Parathyroid adenoma (tissue), 2 donors: ENCODE measurements around the gene PLSCR1.

ENCODE experiments used
- H2AFZ ChIP-seq: fragments of 300-600 bp; sonication (generic); one replicate; pipeline ENCODE4 v1.7.0; 2017; ENCODE audit warnings: antibody characterized with exemption, mild to moderate bottlenecking
- H3K27ac ChIP-seq: fragments of 300-600 bp; sonication (generic); one replicate; pipeline ENCODE4 v1.7.0; 2017
- H3K27me3 ChIP-seq: fragments of 300-600 bp; sonication (generic); one replicate; pipeline ENCODE4 v1.7.0; 2017; ENCODE audit warnings: low read length; ENCODE audit not compliant: control insufficient read depth, insufficient read depth
- H3K36me3 ChIP-seq: fragments of 300-600 bp; sonication (generic); one replicate; pipeline ENCODE4 v1.7.0; 2017; ENCODE audit warnings: low read length; ENCODE audit not compliant: control insufficient read depth, insufficient read depth
- H3K4me1 ChIP-seq: fragments of 300-600 bp; sonication (generic); one replicate; pipeline ENCODE4 v1.7.0; 2017; ENCODE audit warnings: control low read depth
- H3K4me2 ChIP-seq: fragments of 300-600 bp; sonication (generic); one replicate; pipeline ENCODE4 v1.7.0; 2017; ENCODE audit warnings: low read length
- H3K4me3 ChIP-seq: fragments of 300-600 bp; sonication (generic); one replicate; pipeline ENCODE4 v1.7.0; 2017; ENCODE audit warnings: low read depth, low read length
- H3K79me2 ChIP-seq: fragments of 300-600 bp; sonication (generic); one replicate; pipeline ENCODE4 v1.7.0; 2017; ENCODE audit warnings: control low read depth
- H3K9ac ChIP-seq: fragments of 300-600 bp; sonication (generic); one replicate; pipeline ENCODE4 v1.7.0; 2017; ENCODE audit warnings: mild to moderate bottlenecking
- H3K9me3 ChIP-seq: fragments of 300-600 bp; sonication (generic); one replicate; pipeline ENCODE4 v1.7.0; 2017; ENCODE audit warnings: low read length; ENCODE audit not compliant: control insufficient read depth
- TF ChIP-seq, protein P1 (sequence below): fragments of 300-600 bp; sonication (generic); IDR thresholded peaks from one replicate; pipeline ENCODE4 v1.7.0; 2017; ENCODE audit warnings: antibody characterized with exemption, mild to moderate bottlenecking
- donor health status: primary hyperparathyroidism.

PLSCR1 gene

DNA sequence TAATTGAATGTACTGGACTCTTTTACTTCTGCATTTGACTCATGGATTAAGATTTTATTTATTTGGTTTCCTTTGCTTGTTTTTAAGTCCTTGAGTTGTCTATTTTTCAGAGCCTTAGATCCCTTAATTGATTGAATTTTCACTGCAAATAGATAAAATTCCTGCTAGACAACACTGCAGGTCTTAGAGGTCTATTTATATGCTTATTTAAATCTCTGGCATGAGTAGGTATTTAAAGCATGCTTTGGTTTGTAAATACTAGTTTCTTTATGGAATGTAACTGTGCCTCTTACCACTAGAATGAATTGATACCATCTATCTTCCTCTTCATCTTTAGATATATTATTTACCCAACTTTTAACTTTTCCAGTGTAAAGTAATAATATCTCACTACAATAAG, 40.7 kb upstream of the PLSCR1 start:
- TF ChIP-seq, protein P1, sequence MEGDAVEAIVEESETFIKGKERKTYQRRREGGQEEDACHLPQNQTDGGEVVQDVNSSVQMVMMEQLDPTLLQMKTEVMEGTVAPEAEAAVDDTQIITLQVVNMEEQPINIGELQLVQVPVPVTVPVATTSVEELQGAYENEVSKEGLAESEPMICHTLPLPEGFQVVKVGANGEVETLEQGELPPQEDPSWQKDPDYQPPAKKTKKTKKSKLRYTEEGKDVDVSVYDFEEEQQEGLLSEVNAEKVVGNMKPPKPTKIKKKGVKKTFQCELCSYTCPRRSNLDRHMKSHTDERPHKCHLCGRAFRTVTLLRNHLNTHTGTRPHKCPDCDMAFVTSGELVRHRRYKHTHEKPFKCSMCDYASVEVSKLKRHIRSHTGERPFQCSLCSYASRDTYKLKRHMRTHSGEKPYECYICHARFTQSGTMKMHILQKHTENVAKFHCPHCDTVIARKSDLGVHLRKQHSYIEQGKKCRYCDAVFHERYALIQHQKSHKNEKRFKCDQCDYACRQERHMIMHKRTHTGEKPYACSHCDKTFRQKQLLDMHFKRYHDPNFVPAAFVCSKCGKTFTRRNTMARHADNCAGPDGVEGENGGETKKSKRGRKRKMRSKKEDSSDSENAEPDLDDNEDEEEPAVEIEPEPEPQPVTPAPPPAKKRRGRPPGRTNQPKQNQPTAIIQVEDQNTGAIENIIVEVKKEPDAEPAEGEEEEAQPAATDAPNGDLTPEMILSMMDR = no peak
- Histone ChIP-seq H3K27ac (no peak overlapping the region), H3K79me2 (no peaks in the 10 kb centered on the region), H3K9ac (no peak overlapping the region), H3K4me1 (no peaks in the 10 kb centered on the region), H3K36me3 (no peaks in the 10 kb centered on the region), H3K9me3 (no peaks in the 10 kb centered on the region), H3K4me3 (no peak overlapping the region), H2AFZ (no peak overlapping the region), H3K4me2 (no peak overlapping the region), H3K27me3 (no peaks in the 10 kb centered on the region)

DNA sequence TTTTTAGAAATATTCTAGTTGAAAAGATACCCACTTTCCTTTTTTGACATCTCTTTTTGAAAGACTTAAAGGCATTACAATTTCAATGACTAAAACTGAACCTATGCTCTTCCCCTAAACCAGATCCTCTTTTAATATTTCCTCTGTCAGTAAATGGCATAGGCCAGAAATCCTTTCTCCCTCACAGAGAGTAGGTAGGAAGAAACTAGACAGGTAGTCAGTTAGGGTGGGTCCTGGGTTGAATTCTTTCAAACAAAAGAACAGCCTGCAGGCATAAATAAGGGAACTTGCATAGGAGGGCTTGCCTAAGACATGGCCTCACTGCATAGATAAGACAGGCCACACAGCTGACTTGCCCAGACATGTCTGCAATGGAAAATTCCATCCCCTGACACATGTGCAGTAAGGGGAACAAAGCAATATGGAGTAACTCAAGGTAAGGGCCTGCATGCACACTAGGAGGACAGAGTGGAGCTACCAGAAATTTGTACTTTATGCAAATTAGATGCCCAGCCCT, 37.6 kb upstream of the PLSCR1 start:
- no peak overlapping the region for H3K4me3 ChIP-seq
- no peaks in the 10 kb centered on the region for H3K36me3 ChIP-seq
- H3K4me2 ChIP-seq = no peak overlapping the region
- H3K4me1 ChIP-seq = no peaks in the 10 kb centered on the region
- no peaks in the 10 kb centered on the region for H3K27me3 ChIP-seq
- no peak overlapping the region for H2AFZ ChIP-seq
- TF ChIP-seq, protein P1 = no peak
- no peak overlapping the region for H3K9ac ChIP-seq
- H3K9me3 ChIP-seq = no peaks in the 10 kb centered on the region
- no peak overlapping the region for H3K27ac ChIP-seq
- no peaks in the 10 kb centered on the region for H3K79me2 ChIP-seq

GRCh38 chr3:146581080-146581601, 36.7 kb upstream of the PLSCR1 start:
- Histone ChIP-seq H3K4me2 (no peak overlapping the region), H3K27me3 (no peaks in the 10 kb centered on the region), H3K9me3 (no peaks in the 10 kb centered on the region), H2AFZ (no peak overlapping the region), H3K4me3 (no peak overlapping the region), H3K27ac (no peak overlapping the region), H3K9ac (no peak overlapping the region), H3K4me1 (no peaks in the 10 kb centered on the region), H3K36me3 (no peaks in the 10 kb centered on the region), H3K79me2 (no peaks in the 10 kb centered on the region)
- TF ChIP-seq, protein P1 = no peak

GRCh38 chr3:146577662-146578061, 33.3 kb upstream of the PLSCR1 start:
- TF ChIP-seq, protein P1 = peak; percentile 22
- H3K27me3 ChIP-seq = no peaks in the 10 kb centered on the region

GRCh38 chr3:146575636-146576035, 31.2 kb upstream of the PLSCR1 start:
- H3K79me2 ChIP-seq = no peaks in the 10 kb centered on the region
- TF ChIP-seq, protein P1 = no peak
- no peak overlapping the region for H3K4me3 ChIP-seq
- no peak overlapping the region for H2AFZ ChIP-seq
- no peaks in the 10 kb centered on the region for H3K4me1 ChIP-seq
- no peaks in the 10 kb centered on the region for H3K36me3 ChIP-seq
- H3K27ac ChIP-seq = no peak overlapping the region
- no peaks in the 10 kb centered on the region for H3K9me3 ChIP-seq
- no peak overlapping the region for H3K9ac ChIP-seq
- no peaks in the 10 kb centered on the region for H3K27me3 ChIP-seq
- no peak overlapping the region for H3K4me2 ChIP-seq

More at GRCh38 chr3:146577662-146578061, 33.3 kb upstream of the PLSCR1 start:
- H3K4me2 ChIP-seq = no peak overlapping the region
- H3K9me3 ChIP-seq = no peaks in the 10 kb centered on the region
- H3K79me2 ChIP-seq = no peaks in the 10 kb centered on the region
- no peak overlapping the region for H2AFZ ChIP-seq
- no peaks in the 10 kb centered on the region for H3K36me3 ChIP-seq
- H3K4me3 ChIP-seq = no peak overlapping the region
- H3K27ac ChIP-seq = no peak overlapping the region
- no peak overlapping the region for H3K9ac ChIP-seq
- H3K4me1 ChIP-seq = no peaks in the 10 kb centered on the region
